OCI-LY7 (cell line): ENCODE data around the gene ZNF416. TPM values are rescaled to one million over a fixed set of nuclear protein-coding genes. Genes with fewer than 3 reads are reported as not detected.
A peak's percentile ranks its signal among the peaks of the same experiment; 100 is the strongest.

Experiments
- Bru-seq: library from RNA; stranded (reverse); fragments of 400-500 nt; gene quantifications from one replicate; lab custom pipeline; 2021; lab: Mats Ljungman, UMichigan
- BruChase-seq, 2 experiments: library from RNA; stranded (reverse); fragments of 400-500 nt; gene quantifications; one replicate each; lab custom pipeline; 2021; lab: Mats Ljungman, UMichigan
- BruUV-seq: library from RNA; stranded (reverse); fragments of 400-500 nt; replicated peaks from 2 replicates; lab custom pipeline; 2021; lab: Mats Ljungman, UMichigan
- CTCF ChIA-PET: fragments of 300-600 bp; sonication (Branson Sonifier 250); formaldehyde crosslinking; loops from one replicate; lab custom pipeline; 2022; ENCODE audit warnings: antibody characterized with exemption; ENCODE audit not compliant: unreplicated experiment; lab: Charles Lee
- POLR2A ChIA-PET: fragments of 300-600 bp; sonication (Branson Sonifier 250); formaldehyde crosslinking; loops from one replicate; lab custom pipeline; 2022; ENCODE audit warnings: antibody characterized with exemption; lab: Charles Lee
- DNase-seq: peaks from one replicate; pipeline ENCODE4 v3.0.0-alpha.2; 2015; ENCODE audit warnings: low spot score
- H2AFZ ChIP-seq: fragments of 200-600 bp; sonication (generic), shearing (Covaris generic); 2 replicates; pipeline ENCODE4 v1.6.1; 2014; ENCODE audit warnings: mild to moderate bottlenecking, antibody characterized with exemption, low read length, moderate library complexity
- H3K27ac ChIP-seq: fragments of 200-600 bp; sonication (generic); 2 replicates; pipeline ENCODE4 v1.5.1; 2014; ENCODE audit warnings: mixed run types, low read depth, mild to moderate bottlenecking, moderate library complexity, low read length, inconsistent platforms; ENCODE audit not compliant: poor library complexity, severe bottlenecking
- H3K36me3 ChIP-seq: fragments of 200-600 bp; sonication (generic); 2 replicates; pipeline ENCODE4 v1.6.1; 2014; ENCODE audit warnings: mild to moderate bottlenecking, antibody characterized with exemption, low read length, moderate library complexity, mixed read lengths; ENCODE audit not compliant: insufficient read depth
- H3K4me1 ChIP-seq: fragments of 200-600 bp; sonication (generic); 2 replicates; pipeline ENCODE4 v1.5.1; 2014; ENCODE audit warnings: mild to moderate bottlenecking, low read length; ENCODE audit not compliant: insufficient read depth, poor library complexity, severe bottlenecking
- H3K4me2 ChIP-seq: fragments of 200-600 bp; sonication (generic); 2 replicates; pipeline ENCODE4 v1.6.1; 2014; ENCODE audit warnings: mild to moderate bottlenecking, low read length
- H3K4me3 ChIP-seq: fragments of 200-600 bp; sonication (generic); 2 replicates; pipeline ENCODE4 v1.5.1; 2014; ENCODE audit warnings: mild to moderate bottlenecking, low read depth, low read length; ENCODE audit not compliant: poor library complexity, severe bottlenecking
- H3K79me2 ChIP-seq: fragments of 200-600 bp; sonication (generic); 2 replicates; pipeline ENCODE4 v1.6.1; 2016; ENCODE audit warnings: low read depth, mild to moderate bottlenecking, low read length, moderate library complexity, mixed read lengths; ENCODE audit not compliant: insufficient read depth
- H3K9me2 ChIP-seq: fragments of 200-600 bp; sonication (generic); 2 replicates; pipeline ENCODE4 v1.6.1; 2016; ENCODE audit warnings: mild to moderate bottlenecking, low read length, mixed read lengths; ENCODE audit not compliant: insufficient read depth
- H3K9me3 ChIP-seq: fragments of 200-600 bp; sonication (generic); 2 replicates; pipeline ENCODE4 v1.6.1; 2014; ENCODE audit warnings: mild to moderate bottlenecking, mixed run types, low read length, mixed read lengths
- H4K20me1 ChIP-seq: fragments of 200-600 bp; sonication (generic); 2 replicates; pipeline ENCODE4 v1.6.1; 2014; ENCODE audit warnings: mild to moderate bottlenecking, antibody characterized with exemption, low read length, moderate library complexity, mixed read lengths; ENCODE audit not compliant: insufficient read depth
- CTCF ChIP-seq: fragments of 200-600 bp; sonication (generic); conservative IDR thresholded peaks from 2 replicates; pipeline ENCODE4 v1.5.1; 2014; ENCODE audit warnings: mild to moderate bottlenecking, antibody characterized with exemption, low read length, moderate library complexity, mixed read lengths
- EZH2phosphoT487 ChIP-seq: fragments of 200-600 bp; sonication (generic); IDR thresholded peaks from 2 replicates; pipeline ENCODE4 v1.6.1; 2018; ENCODE audit warnings: low read depth, borderline replicate concordance, mild to moderate bottlenecking, mixed run types, antibody characterized with exemption, low read length, moderate library complexity, mixed read lengths
- intact Hi-C: fragments of 100-400 bp; cut with micrococcal nuclease; formaldehyde crosslinking; loops from one replicate; pipeline ENCODE4 v1.10.0; 2022; ENCODE audit not compliant: unreplicated experiment
- long read RNA-seq: library from polyadenylated mRNA; stranded (forward); transcript quantifications from one replicate; pipeline ENCODE4 v2.0.0, GENCODE V29; 2022
- total RNA-seq, 2 experiments: library from RNA; depleted of rRNA in 1 of 2; stranded (reverse); fragments of >200 nt in 1 of 2; shearing (Covaris generic) in 1 of 2; gene quantifications; 2 replicates each; pipeline ENCODE4 v1.2.3, GENCODE V29; 2014 to 2022

ZNF416 gene
- total RNA-seq (2014; rRNA removed; shearing (Covaris generic)) (4.6 and 5.0 TPM in 2 replicates), total RNA-seq (2022) (3.1 and 4.9 TPM in 2 replicates), Bru-seq, nascent RNA (percentile 64 among the genes with signal in this experiment), BruChase-seq, experiment 1, labeled RNA remaining after a 6-hour chase (percentile 49 among the genes with signal in this experiment), BruChase-seq, experiment 2, labeled RNA remaining after a 2-hour chase (percentile 53 among the genes with signal in this experiment)
- long read RNA-seq, partial matches to known transcripts = 3 of 8 reads
- long read RNA-seq, other reads (novel, unspliced or antisense) = 1 of 8 reads

GRCh38 chr19:57578487-57579205 is at the start of gene ZNF416:
ZNF416 (minus strand) TSS chr19:57578911; CDS start chr19:57578704, 207 bp downstream.
- peak; percentile 56; the same call in 1 of the 2 replicates for TF ChIP-seq CTCF
- no peak for TF ChIP-seq EZH2phosphoT487
- Histone ChIP-seq H3K4me2 (peak within 1 kb of the TSS; percentile 85), H3K4me1 (peaks cover 9% of the 10 kb centered on the region), H3K9me2 (no peaks in the 10 kb centered on the region), H3K79me2 (peaks cover 3% of the 10 kb centered on the region; the same call in 1 of the 2 replicates), H4K20me1 (no peaks in the 10 kb centered on the region), H3K4me3 (peak within 1 kb of the TSS; percentile 92), H3K36me3 (peaks cover 41% of the 10 kb centered on the region), H3K9me3 (peaks cover 23% of the 10 kb centered on the region), H2AFZ (peak within 1 kb of the TSS; percentile 98), H3K27ac (no peak within 1 kb of the TSS)
- peak; percentile 99 for DNase-seq
- ChIA-PET POLR2A (interaction anchor here (0.6 kb wide), 1 partner anchor 85 kb away, joined by 4 read pairs; no protein-coding TSS in a partner anchor), CTCF (no interaction called here)
- intact Hi-C loops = no loop called here
- BruUV-seq = no TSS peak

- H2AFZ ChIP-seq = no peak overlapping the region
- no peaks in the 10 kb centered on the region for H3K4me1 ChIP-seq
- no peak overlapping the region for H3K27ac ChIP-seq
- DNase-seq = no peak
- BruUV-seq = no TSS peak
- H3K4me3 ChIP-seq = no peak overlapping the region
- H3K4me2 ChIP-seq = no peak overlapping the region
- ChIA-PET POLR2A (no interaction called here), CTCF (no interaction called here)
- no peaks in the 10 kb centered on the region for H3K9me2 ChIP-seq
- intact Hi-C loops = no loop called here
- no peaks in the 10 kb centered on the region; the same call in 1 of the 2 replicates for H3K79me2 ChIP-seq
- no peak for TF ChIP-seq CTCF
- no peak for TF ChIP-seq EZH2phosphoT487
- no peaks in the 10 kb centered on the region for H4K20me1 ChIP-seq
- peaks cover 33% of the 10 kb centered on the region for H3K9me3 ChIP-seq
- peaks cover 70% of the 10 kb centered on the region for H3K36me3 ChIP-seq
Measured at GRCh38 chr19:57623091-57623490, 44.4 kb upstream of the ZNF416 start.
